Activated naive CD8-positive, alpha-beta T cell (primary cell): ENCODE data around the gene SFRP2.
A peak's percentile ranks its signal among the peaks of the same experiment; 100 is the strongest.

ENCODE experiments used
- H3K27ac Mint-ChIP-seq: one replicate; pipeline ENCODE4 v1.8.0; 2021; ENCODE audit warnings: mixed read lengths
- H3K27me3 Mint-ChIP-seq: one replicate; pipeline ENCODE4 v1.8.0; 2021; ENCODE audit warnings: mixed read lengths
- H3K36me3 Mint-ChIP-seq: one replicate; pipeline ENCODE4 v1.8.0; 2021; ENCODE audit warnings: mixed read lengths
- H3K4me1 Mint-ChIP-seq: one replicate; pipeline ENCODE4 v1.8.0; 2021; ENCODE audit warnings: low read depth, mixed read lengths
- H3K4me3 Mint-ChIP-seq: one replicate; pipeline ENCODE4 v1.8.0; 2021; ENCODE audit warnings: mild to moderate bottlenecking, mixed read lengths
- H3K9me3 Mint-ChIP-seq: one replicate; pipeline ENCODE4 v1.8.0; 2021; ENCODE audit warnings: low read depth, mixed read lengths

Gene SFRP2

GRCh38 chr4:153789741-153790499 is 1.0 kb upstream of the SFRP2 start:
- Mint-ChIP-seq H3K27ac (peak overlapping the region; percentile 16), H3K4me3 (peak overlapping the region; percentile 71)

GRCh38 chr4:153788051-153788412 is 851 bp downstream of the SFRP2 start:
- peaks cover 39% of the 10 kb centered on the region for H3K4me1 Mint-ChIP-seq
- H3K4me3 Mint-ChIP-seq: peak overlapping the region; percentile 73
- peaks cover 57% of the 10 kb centered on the region for H3K27me3 Mint-ChIP-seq
- no peaks in the 10 kb centered on the region for H3K36me3 Mint-ChIP-seq
- no peaks in the 10 kb centered on the region for H3K9me3 Mint-ChIP-seq
- no peak overlapping the region for H3K27ac Mint-ChIP-seq

More at GRCh38 chr4:153789741-153790499, 1.0 kb upstream of the SFRP2 start:
- Mint-ChIP-seq H3K4me1 (peaks cover 39% of the 10 kb centered on the region), H3K36me3 (no peaks in the 10 kb centered on the region), H3K27me3 (peaks cover 63% of the 10 kb centered on the region), H3K9me3 (no peaks in the 10 kb centered on the region)

DNA sequence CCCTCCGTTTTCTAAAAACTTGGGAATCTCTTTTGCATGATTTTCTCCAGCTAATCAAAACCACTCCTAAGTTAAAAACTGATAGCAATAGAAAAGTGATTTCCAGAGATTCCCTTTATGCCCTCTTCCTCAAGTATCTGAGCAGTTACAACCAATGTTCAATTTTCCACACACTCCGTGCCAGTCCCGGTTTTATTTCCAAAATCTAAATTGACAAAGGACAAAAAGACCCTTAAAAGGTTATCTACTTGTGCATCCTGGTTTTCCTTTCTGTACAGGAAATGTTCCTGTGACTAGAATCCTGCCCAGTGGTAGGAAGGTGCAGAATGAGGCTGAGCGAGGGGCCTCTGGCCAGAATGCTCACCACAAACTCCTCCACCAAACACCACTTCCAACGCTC is 1.3 kb downstream of the SFRP2 start:
- Mint-ChIP-seq H3K4me3 (peak overlapping the region; percentile 24), H3K4me1 (peaks cover 36% of the 10 kb centered on the region), H3K36me3 (no peaks in the 10 kb centered on the region), H3K9me3 (no peaks in the 10 kb centered on the region), H3K27ac (no peak overlapping the region), H3K27me3 (peaks cover 59% of the 10 kb centered on the region)

GRCh38 chr4:153787061-153787560 is 1.8 kb downstream of the SFRP2 start:
- H3K9me3 Mint-ChIP-seq: no peaks in the 10 kb centered on the region
- no peak overlapping the region for H3K27ac Mint-ChIP-seq
- peak overlapping the region; percentile 24 for H3K4me3 Mint-ChIP-seq
- H3K27me3 Mint-ChIP-seq: peaks cover 61% of the 10 kb centered on the region
- no peaks in the 10 kb centered on the region for H3K36me3 Mint-ChIP-seq
- peaks cover 32% of the 10 kb centered on the region for H3K4me1 Mint-ChIP-seq

DNA sequence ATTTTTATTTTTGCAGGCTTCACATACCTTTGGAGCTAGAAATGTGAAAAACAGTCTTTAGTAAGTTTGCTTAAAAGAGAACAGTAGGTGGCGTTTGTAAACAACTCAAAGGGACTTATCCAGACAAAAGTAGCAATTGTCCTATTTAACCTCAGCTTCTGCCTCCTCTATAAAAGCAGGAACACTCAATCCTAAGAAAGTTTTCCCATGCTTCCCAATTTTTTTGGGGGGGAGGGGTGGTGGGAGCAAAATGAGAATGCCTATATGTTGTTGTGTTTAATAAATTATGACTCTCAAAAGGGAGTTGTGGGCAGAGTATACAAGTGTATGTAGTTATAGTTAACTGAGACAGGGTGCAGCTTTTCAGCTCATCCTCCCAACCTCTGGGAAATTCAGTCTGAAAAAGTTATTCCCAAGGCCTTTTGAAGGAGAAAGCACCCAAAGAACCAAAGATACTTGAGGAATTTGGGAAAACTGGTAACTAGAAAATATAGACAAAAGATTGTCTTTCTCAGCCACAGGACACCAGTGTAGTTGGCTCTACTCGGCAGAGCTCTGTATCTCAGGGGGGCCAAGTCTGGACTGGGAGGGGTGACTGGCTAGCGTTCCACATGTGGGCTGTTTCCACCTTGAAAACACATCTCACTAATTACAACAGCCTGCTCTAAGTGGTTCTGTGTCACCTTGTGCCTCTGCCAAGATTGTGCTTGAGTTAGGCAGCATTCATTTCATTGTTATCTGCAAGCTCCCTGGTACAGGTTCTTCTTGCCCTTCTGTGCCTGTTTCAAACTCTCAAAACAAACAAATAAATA is 2.8 kb downstream of the SFRP2 start:
- no peak overlapping the region for H3K4me3 Mint-ChIP-seq
- no peak overlapping the region for H3K27ac Mint-ChIP-seq
- peaks cover 58% of the 10 kb centered on the region for H3K27me3 Mint-ChIP-seq
- peaks cover 22% of the 10 kb centered on the region for H3K4me1 Mint-ChIP-seq
- no peaks in the 10 kb centered on the region for H3K9me3 Mint-ChIP-seq
- H3K36me3 Mint-ChIP-seq: no peaks in the 10 kb centered on the region

DNA sequence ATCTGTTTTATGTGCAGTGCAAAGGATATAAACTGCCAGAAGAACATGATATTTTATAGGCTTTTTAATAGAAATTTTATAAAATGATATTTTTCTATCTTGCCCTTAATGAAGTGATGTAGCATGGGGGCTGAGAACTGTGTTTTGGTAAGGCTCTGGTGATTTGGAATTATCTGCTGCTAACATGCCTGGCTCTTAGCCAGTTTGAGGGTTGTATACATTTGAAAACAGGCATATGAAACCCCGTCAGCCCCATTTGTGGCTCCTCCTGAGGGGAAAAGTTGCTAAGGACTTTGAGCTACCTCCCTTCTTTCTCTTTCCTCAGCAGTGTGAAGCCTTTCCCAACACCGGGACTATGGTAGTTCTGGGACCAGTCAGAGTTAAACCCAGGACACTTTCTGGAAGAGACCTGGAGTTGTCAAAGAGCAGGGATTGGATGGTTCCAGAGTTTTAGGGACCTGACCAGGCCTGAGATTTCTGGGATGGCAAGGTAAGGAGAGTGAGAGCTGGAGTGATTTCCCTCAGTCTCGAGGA is 4.7 kb downstream of the SFRP2 start:
- no peak overlapping the region for H3K27ac Mint-ChIP-seq
- H3K4me3 Mint-ChIP-seq: no peak overlapping the region
- H3K36me3 Mint-ChIP-seq: no peaks in the 10 kb centered on the region
- no peaks in the 10 kb centered on the region for H3K9me3 Mint-ChIP-seq
- peaks cover 11% of the 10 kb centered on the region for H3K4me1 Mint-ChIP-seq
- H3K27me3 Mint-ChIP-seq: peaks cover 52% of the 10 kb centered on the region

DNA sequence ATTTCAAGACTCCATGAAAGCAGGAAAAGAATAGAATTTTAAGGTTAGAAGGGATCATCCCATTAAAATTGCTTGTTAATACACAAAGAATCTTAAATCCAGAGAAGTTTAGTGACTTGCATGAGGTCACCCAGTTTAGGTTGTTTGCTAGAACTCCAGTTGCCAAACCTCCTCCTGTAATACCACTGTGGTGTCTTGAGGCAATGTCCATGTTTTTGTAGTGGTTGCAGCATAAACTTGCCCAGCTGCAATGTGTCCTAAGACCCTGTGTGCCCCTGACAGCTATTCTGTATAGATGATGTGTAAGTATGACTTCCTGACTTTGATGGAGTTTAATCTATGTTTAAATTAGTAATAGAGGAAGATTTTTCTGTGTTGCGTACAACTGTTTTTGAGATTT is 6.3 kb downstream of the SFRP2 start:
- Mint-ChIP-seq H3K4me1 (peaks cover 2% of the 10 kb centered on the region), H3K36me3 (peaks cover 2% of the 10 kb centered on the region), H3K4me3 (no peak overlapping the region), H3K27me3 (peaks cover 51% of the 10 kb centered on the region), H3K27ac (no peak overlapping the region), H3K9me3 (peaks cover 5% of the 10 kb centered on the region)

GRCh38 chr4:153781717-153782416 is 7.0 kb downstream of the SFRP2 start:
- H3K4me3 Mint-ChIP-seq: no peak overlapping the region
- H3K36me3 Mint-ChIP-seq: peaks cover 2% of the 10 kb centered on the region
- peaks cover 5% of the 10 kb centered on the region for H3K9me3 Mint-ChIP-seq
- no peaks in the 10 kb centered on the region for H3K4me1 Mint-ChIP-seq
- no peak overlapping the region for H3K27ac Mint-ChIP-seq
- peaks cover 48% of the 10 kb centered on the region for H3K27me3 Mint-ChIP-seq

DNA sequence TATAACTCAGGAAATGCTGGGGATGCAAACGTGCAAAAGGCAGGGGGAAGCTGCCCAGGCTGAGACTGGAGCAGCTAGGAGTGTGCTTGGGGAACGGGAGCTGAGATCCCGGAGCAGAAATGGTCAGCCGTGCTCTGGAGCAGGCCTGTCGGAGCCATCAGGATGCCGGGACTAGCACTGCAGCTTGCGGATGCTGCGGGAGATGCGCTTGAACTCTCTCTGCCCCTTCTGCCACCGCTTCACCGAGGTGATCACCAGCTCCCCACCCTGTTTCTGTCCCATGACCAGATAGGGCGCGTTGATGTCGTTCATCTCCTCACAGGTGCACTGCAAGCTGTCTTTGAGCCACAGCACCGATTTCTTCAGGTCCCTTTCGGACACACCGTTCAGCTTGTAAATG is 7.6 kb downstream of the SFRP2 start:
- Mint-ChIP-seq H3K36me3 (peaks cover 2% of the 10 kb centered on the region), H3K4me1 (no peaks in the 10 kb centered on the region), H3K4me3 (no peak overlapping the region), H3K27ac (no peak overlapping the region), H3K9me3 (peaks cover 5% of the 10 kb centered on the region), H3K27me3 (peaks cover 44% of the 10 kb centered on the region)

DNA sequence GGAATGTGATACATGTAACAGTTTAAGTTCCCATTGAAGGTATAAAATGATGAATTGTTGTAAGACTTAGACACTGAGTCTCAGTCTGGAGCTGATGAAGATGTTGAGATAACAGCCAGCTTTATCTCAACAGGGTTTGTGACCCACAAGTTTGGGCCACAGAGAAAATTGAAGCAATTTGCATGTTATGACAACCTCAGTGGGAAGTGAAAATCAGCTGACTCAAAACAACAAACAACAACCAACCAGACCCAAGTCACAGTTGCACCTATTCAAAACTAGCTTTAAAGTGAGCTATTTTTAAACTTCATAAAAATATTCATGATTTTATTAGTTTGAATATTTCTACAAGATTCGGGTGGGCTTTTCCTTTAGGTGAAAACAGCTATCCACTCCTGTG is 8.0 kb downstream of the SFRP2 start:
- no peaks in the 10 kb centered on the region for H3K4me1 Mint-ChIP-seq
- no peak overlapping the region for H3K27ac Mint-ChIP-seq
- peaks cover 2% of the 10 kb centered on the region for H3K36me3 Mint-ChIP-seq
- H3K27me3 Mint-ChIP-seq: peaks cover 46% of the 10 kb centered on the region
- H3K9me3 Mint-ChIP-seq: peaks cover 5% of the 10 kb centered on the region
- H3K4me3 Mint-ChIP-seq: no peak overlapping the region

DNA sequence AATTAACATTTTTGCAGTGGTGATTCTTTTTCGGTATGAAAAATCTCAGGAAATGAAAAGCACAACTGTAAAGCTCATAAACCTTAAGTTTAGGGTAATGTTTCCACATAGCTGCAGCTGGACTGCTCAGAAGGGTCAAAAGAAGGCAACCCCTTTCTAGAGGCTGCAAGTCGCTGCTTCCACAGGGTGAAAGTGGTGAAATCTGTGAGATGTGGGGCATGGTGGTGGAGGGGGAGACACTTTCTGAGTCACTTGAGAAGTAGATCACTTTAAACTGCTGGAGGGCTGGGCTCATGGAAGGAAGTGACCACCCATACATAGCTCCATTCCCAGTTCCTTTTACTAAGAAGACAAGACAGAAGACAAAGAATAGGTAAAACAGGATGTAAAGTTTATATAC is 8.7 kb downstream of the SFRP2 start:
- no peak overlapping the region for H3K27ac Mint-ChIP-seq
- H3K4me1 Mint-ChIP-seq: no peaks in the 10 kb centered on the region

GRCh38 chr4:153778383-153778782 is 10.5 kb downstream of the SFRP2 start:
- no peak overlapping the region for H3K4me3 Mint-ChIP-seq
- H3K9me3 Mint-ChIP-seq: peaks cover 5% of the 10 kb centered on the region
- H3K27ac Mint-ChIP-seq: no peak overlapping the region
- H3K4me1 Mint-ChIP-seq: no peaks in the 10 kb centered on the region
- peaks cover 2% of the 10 kb centered on the region for H3K36me3 Mint-ChIP-seq
- peaks cover 36% of the 10 kb centered on the region for H3K27me3 Mint-ChIP-seq

More for the DNA sequence above, 8.7 kb downstream of the SFRP2 start:
- H3K9me3 Mint-ChIP-seq: peaks cover 5% of the 10 kb centered on the region
- H3K27me3 Mint-ChIP-seq: peaks cover 44% of the 10 kb centered on the region
- H3K4me3 Mint-ChIP-seq: no peak overlapping the region
- peaks cover 2% of the 10 kb centered on the region for H3K36me3 Mint-ChIP-seq

DNA sequence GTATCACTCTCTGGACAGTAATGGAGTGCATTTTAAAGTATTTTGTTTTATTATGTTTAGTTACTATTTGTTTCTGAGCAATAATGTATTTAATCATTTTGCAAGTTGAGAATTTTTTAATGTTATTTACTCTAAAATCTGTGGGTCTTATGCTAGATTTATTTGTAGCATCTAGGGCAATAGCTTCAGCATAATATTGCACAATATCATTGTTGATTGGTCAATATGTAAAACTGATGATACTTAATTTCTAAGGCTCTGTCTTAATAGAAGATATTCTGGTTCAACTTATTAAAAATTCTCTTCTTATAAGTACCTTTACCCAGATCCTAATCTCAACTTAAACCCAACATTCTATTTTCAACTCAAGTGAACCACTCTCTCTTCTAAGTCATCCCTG is 11.5 kb downstream of the SFRP2 start:
- Mint-ChIP-seq H3K27me3 (peaks cover 30% of the 10 kb centered on the region), H3K27ac (no peak overlapping the region), H3K4me3 (no peak overlapping the region), H3K36me3 (peaks cover 2% of the 10 kb centered on the region), H3K9me3 (peaks cover 5% of the 10 kb centered on the region), H3K4me1 (no peaks in the 10 kb centered on the region)

- H3K36me3 Mint-ChIP-seq: peaks cover 2% of the 10 kb centered on the region
- H3K27ac Mint-ChIP-seq: no peak overlapping the region
- H3K9me3 Mint-ChIP-seq: peaks cover 5% of the 10 kb centered on the region
- H3K27me3 Mint-ChIP-seq: peaks cover 23% of the 10 kb centered on the region
- H3K4me3 Mint-ChIP-seq: no peak overlapping the region
- peaks cover 1% of the 10 kb centered on the region for H3K4me1 Mint-ChIP-seq
Observed at GRCh38 chr4:153776601-153777000, 12.3 kb downstream of the SFRP2 start.
